Epidermal melanocyte (primary cell): Measurements from ENCODE around the gene PGK1.
"Not testable (repeated sequence)": the region's sequence is repeated elsewhere in the genome, so short reads cannot be mapped to it uniquely, and the experiment has no call there.

Experiments used
- DNase-seq: peaks from one replicate; pipeline ENCODE4 v3.0.0; 2011; ENCODE audit warnings: low spot score; ENCODE audit not compliant: insufficient read length

Gene PGK1

GRCh38 chrX:78116365-78116764 is 12.3 kb downstream of the PGK1 start:
- DNase-seq = no peak

GRCh38 chrX:78116766-78117165 is 12.7 kb downstream of the PGK1 start:
- DNase-seq = no peak

GRCh38 chrX:78118628-78119027 is 14.6 kb downstream of the PGK1 start:
- DNase-seq = no peak

- no peak for DNase-seq
Measured at GRCh38 chrX:78119521-78120227, 15.6 kb downstream of the PGK1 start.

- DNase-seq = no peak
Measured at GRCh38 chrX:78123190-78123589, 19.1 kb downstream of the PGK1 start.

- no peak for DNase-seq
Measured at GRCh38 chrX:78124307-78124706, 20.3 kb downstream of the PGK1 start.

- no peak for DNase-seq
Measured at GRCh38 chrX:78125148-78125547, 21.1 kb downstream of the PGK1 start.

GRCh38 chrX:78125781-78126180 is 21.7 kb downstream of the PGK1 start:
- DNase-seq = not testable (repeated sequence)

GRCh38 chrX:78129714-78130113 is 25.7 kb downstream of the PGK1 start:
- DNase-seq = no peak

GRCh38 chrX:78130396-78130795 is 26.3 kb downstream of the PGK1 start:
- DNase-seq = no peak

- no peak for DNase-seq
Measured at GRCh38 chrX:78131117-78131516, 27.1 kb downstream of the PGK1 start.

- DNase-seq = no peak
Measured at GRCh38 chrX:78133238-78133960, 29.4 kb downstream of the PGK1 start.

GRCh38 chrX:78139160-78140123 is 35.4 kb downstream of the PGK1 start, which contains the start of gene TAF9B:
Gene TAF9B, minus strand, starts transcription at chrX:78139650. Its CDS starts 39 bp downstream, at chrX:78139611.
- DNase-seq = peak; percentile 61

- no peak for DNase-seq
Measured at GRCh38 chrX:78140206-78140605, 36.2 kb downstream of the PGK1 start.

- DNase-seq = not testable (repeated sequence)
Measured at GRCh38 chrX:78147002-78147540, 43.0 kb downstream of the PGK1 start.

GRCh38 chrX:78157373-78157772 is 53.3 kb downstream of the PGK1 start:
- not testable (repeated sequence) for DNase-seq

- DNase-seq = not testable (repeated sequence)
Measured at GRCh38 chrX:78157846-78158245, 53.8 kb downstream of the PGK1 start.

GRCh38 chrX:78160711-78161110 is 56.7 kb downstream of the PGK1 start:
- DNase-seq = not testable (repeated sequence)

GRCh38 chrX:78163175-78163574 is 59.1 kb downstream of the PGK1 start:
- not testable (repeated sequence) for DNase-seq

GRCh38 chrX:78165425-78165824 is 61.4 kb downstream of the PGK1 start:
- no peak for DNase-seq

GRCh38 chrX:78168065-78168464 is 64.0 kb downstream of the PGK1 start:
- DNase-seq = no peak
